ENCODE results near the gene MAP3K4.

MAP3K4 gene

DNA sequence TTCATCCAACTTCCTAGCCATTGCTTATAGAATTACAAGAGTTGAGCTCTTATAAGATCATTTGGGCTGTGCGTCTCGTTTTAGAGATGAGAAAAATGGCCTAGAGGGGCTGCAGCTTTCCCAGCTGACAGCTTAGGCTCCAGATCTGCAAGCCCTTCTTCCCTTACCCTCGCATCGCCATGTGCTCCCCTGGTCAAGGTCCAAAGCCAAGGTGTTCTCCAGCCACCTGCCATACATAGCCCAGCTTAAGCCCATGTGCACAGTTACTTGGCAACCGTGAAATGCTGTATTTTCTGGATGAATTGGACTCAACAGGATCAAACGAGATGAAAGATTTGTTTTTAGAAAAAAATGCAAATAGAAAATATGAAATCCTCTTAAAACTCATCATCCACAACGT, 7.9 kb downstream of the MAP3K4 start:
- DNase-seq (ENCODE audit: low read depth): no peak
- no peak overlapping the region for H3K4me3 ChIP-seq (ENCODE audit: low read depth, low read length)
- TF ChIP-seq, protein P1, sequence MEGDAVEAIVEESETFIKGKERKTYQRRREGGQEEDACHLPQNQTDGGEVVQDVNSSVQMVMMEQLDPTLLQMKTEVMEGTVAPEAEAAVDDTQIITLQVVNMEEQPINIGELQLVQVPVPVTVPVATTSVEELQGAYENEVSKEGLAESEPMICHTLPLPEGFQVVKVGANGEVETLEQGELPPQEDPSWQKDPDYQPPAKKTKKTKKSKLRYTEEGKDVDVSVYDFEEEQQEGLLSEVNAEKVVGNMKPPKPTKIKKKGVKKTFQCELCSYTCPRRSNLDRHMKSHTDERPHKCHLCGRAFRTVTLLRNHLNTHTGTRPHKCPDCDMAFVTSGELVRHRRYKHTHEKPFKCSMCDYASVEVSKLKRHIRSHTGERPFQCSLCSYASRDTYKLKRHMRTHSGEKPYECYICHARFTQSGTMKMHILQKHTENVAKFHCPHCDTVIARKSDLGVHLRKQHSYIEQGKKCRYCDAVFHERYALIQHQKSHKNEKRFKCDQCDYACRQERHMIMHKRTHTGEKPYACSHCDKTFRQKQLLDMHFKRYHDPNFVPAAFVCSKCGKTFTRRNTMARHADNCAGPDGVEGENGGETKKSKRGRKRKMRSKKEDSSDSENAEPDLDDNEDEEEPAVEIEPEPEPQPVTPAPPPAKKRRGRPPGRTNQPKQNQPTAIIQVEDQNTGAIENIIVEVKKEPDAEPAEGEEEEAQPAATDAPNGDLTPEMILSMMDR (IDR thresholded peaks at IDR 0.05; ENCODE audit: insufficient read depth, low read depth, low read length, missing control alignments): no peak

DNA sequence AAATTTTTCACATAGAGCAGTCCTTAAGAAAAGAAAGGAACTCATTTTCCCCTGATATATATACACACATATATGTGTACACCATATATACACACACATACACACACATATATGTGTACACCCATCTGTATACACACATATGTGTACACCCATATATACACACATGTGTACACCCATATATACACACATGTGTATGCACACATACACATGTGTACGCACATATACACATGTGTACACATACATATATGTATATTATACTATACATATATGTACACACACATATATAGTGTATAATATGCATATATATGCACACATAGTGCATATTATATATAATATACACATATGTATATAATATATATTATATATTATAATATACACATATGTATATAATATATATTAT, 9.1 kb downstream of the MAP3K4 start:
- TF ChIP-seq, protein P1 (IDR thresholded peaks at IDR 0.05; ENCODE audit: insufficient read depth, low read depth, low read length, missing control alignments): no peak
- no peak for DNase-seq (ENCODE audit: low read depth)
- H3K4me3 ChIP-seq (ENCODE audit: low read depth, low read length): no peak overlapping the region

DNA sequence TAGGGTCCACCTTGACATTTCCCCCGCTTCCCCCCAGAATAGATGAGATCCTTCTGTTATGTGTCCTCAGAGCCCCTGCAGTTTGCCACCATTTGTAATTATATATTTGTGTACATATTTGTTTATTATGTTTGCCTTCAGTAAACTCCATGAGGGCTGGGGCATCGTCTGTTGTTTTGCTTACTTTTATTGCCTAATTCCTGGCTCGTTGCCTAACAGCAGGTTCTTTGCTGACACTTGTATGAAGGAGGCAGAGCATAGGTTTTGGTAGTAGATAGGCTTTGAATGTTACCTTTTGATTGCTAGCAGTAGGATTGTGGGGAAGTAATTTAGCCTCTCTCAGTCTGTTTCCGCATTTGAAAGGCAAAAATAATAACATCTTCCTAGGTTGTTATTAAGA, 9.9 kb downstream of the MAP3K4 start:
- TF ChIP-seq, protein P1 (IDR thresholded peaks at IDR 0.05; ENCODE audit: insufficient read depth, low read depth, low read length, missing control alignments): no peak
- DNase-seq (ENCODE audit: low read depth): no peak

DNA sequence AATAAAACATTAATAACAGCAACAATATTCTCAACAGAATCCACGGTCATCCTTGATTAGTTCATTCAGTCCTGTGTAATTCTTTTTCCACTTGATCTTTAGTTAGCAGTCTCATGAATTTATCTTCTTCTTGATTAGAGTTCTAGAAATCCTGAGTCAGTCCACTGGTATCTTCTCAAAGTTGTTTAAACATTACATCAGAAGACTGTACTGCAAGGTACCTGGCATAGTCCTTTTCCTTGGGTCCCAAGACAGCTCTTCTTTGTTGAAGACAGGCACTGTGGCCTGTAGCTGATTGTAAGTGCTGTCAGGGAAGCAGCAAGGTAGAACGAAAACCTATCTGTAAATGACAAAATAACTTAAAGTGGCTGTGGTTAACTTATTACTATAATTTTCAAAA, 11.8 kb downstream of the MAP3K4 start:
- no peak for DNase-seq (ENCODE audit: low read depth)
- no peak overlapping the region for H3K4me3 ChIP-seq (ENCODE audit: low read depth, low read length)
- TF ChIP-seq, protein P1 (IDR thresholded peaks at IDR 0.05; ENCODE audit: insufficient read depth, low read depth, low read length, missing control alignments): no peak

More for the DNA sequence above, 9.9 kb downstream of the MAP3K4 start:
- no peak overlapping the region for H3K4me3 ChIP-seq (ENCODE audit: low read depth, low read length)

DNA sequence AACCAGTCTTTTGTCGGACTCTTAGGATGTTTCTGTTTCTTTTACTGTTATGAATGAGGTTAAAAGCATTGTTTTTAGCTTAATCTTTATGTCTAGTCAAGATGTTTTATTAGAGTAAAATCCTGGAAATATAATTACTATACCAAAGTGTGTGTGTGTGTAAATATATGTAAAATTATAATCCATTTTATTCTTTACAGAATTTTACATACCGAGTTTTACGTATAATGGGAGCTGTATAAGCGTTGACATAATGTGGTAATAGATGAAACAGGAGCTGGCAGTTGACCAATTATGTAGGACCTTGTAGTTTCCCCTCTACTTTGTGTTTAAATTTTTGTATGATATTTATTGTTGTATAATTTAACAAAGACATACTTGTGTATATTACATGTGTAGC, 16.7 kb downstream of the MAP3K4 start:
- H3K4me3 ChIP-seq (ENCODE audit: low read depth, low read length): no peak overlapping the region
- DNase-seq (ENCODE audit: low read depth): no peak
- TF ChIP-seq, protein P1 (IDR thresholded peaks at IDR 0.05; ENCODE audit: insufficient read depth, low read depth, low read length, missing control alignments): no peak

DNA sequence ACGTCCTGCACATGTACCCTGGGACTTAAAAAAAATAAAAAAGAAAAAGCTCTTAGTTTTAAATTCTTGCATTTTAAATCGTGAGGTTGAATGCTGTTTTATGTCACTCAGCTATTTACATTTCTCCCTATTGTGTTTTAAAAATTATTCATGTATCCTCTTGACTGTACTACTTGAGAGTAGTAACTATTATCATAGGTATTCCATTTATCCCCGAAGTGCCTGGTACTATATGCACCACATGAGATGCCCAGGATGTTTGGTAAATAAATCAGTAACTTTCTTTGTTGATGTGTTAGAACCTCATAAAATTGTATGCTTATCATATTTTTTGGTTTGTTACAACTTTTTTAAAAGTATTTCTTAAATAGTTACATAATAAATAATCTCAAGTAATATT, 18.4 kb downstream of the MAP3K4 start:
- DNase-seq (ENCODE audit: low read depth): no peak
- H3K4me3 ChIP-seq (ENCODE audit: low read depth, low read length): no peak overlapping the region
- TF ChIP-seq, protein P1 (IDR thresholded peaks at IDR 0.05; ENCODE audit: insufficient read depth, low read depth, low read length, missing control alignments): no peak

DNA sequence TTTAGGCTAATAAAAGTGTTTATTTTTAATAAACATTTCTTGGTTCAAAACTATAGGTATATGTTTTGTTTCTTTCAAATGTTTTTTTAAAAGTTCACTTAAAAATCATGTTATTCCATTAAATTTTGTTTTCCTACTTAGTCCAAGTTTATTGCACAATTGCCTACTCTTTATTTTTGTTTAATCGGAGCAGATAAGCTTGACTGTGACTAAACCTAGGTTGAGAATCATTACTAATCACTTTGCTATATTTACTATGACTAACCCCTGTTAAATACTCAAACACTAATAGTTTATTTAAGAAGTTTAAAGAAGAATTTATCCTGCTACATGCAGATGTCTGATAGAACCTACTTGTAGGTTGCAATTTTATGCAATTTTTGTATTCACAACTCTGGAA, 18.8 kb downstream of the MAP3K4 start:
- no peak for DNase-seq (ENCODE audit: low read depth)
- TF ChIP-seq, protein P1 (IDR thresholded peaks at IDR 0.05; ENCODE audit: insufficient read depth, low read depth, low read length, missing control alignments): no peak
- no peak overlapping the region for H3K4me3 ChIP-seq (ENCODE audit: low read depth, low read length)

All from GM12865 (cell line).